ENCODE data around the gene PRPF38B. TPM values are rescaled to one million over a fixed set of nuclear protein-coding genes. Genes with fewer than 3 reads are reported as not detected.

The PRPF38B gene
- total RNA-seq, 2 donors from 2014 or later: 10.7 to 11.1 TPM

DNA sequence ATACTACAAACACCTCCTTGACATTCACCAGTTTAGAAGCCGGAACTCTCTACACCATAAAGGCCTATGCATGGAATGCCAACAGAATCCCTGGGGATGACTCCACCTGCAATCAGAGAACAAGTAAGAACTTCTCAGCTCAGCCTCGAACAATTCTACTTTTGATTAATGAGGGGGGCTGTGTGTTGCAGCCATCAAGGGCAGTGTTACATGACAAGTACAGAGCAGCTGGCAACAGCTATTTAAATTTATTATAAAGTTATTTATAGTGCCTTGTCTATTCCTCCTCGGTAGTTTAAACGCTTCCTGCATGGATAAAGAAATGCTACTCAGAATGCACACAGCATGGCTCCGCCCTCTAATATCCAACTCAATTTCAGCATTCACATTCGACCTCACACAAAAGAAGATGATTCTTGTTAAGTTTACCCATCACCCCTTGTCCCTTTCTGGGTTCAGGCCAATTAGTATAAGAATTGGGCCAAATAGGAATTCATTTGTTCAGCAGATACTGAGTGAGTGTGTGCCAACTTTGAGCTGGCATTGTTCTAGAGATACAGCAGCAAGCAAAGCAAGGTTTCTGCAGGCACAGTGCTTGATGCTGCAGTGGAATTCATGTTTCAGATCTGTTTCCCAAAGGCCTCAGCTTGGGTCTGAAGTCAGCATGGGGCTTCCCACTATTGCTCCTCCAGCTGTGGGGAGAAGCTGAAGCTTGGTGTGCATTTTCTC lies 27.0 kb downstream of the PRPF38B start:
- Histone ChIP-seq H3K4me3 (no peak overlapping the region), H3K36me3 (no peaks in the 10 kb centered on the region), H3K9me3 (no peaks in the 10 kb centered on the region), H3K27ac (peak overlapping the region in 1 of 2 donors; percentile 74), H3K27me3 (no peaks in the 10 kb centered on the region), H3K4me1 (peaks cover 0 to 33% of the 10 kb centered on the region in 2 donors)
- no peak for DNase-seq (ENCODE audit: low spot score)
- TF ChIP-seq, protein P1, sequence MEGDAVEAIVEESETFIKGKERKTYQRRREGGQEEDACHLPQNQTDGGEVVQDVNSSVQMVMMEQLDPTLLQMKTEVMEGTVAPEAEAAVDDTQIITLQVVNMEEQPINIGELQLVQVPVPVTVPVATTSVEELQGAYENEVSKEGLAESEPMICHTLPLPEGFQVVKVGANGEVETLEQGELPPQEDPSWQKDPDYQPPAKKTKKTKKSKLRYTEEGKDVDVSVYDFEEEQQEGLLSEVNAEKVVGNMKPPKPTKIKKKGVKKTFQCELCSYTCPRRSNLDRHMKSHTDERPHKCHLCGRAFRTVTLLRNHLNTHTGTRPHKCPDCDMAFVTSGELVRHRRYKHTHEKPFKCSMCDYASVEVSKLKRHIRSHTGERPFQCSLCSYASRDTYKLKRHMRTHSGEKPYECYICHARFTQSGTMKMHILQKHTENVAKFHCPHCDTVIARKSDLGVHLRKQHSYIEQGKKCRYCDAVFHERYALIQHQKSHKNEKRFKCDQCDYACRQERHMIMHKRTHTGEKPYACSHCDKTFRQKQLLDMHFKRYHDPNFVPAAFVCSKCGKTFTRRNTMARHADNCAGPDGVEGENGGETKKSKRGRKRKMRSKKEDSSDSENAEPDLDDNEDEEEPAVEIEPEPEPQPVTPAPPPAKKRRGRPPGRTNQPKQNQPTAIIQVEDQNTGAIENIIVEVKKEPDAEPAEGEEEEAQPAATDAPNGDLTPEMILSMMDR (IDR thresholded peaks at IDR 0.05): no peak

DNA sequence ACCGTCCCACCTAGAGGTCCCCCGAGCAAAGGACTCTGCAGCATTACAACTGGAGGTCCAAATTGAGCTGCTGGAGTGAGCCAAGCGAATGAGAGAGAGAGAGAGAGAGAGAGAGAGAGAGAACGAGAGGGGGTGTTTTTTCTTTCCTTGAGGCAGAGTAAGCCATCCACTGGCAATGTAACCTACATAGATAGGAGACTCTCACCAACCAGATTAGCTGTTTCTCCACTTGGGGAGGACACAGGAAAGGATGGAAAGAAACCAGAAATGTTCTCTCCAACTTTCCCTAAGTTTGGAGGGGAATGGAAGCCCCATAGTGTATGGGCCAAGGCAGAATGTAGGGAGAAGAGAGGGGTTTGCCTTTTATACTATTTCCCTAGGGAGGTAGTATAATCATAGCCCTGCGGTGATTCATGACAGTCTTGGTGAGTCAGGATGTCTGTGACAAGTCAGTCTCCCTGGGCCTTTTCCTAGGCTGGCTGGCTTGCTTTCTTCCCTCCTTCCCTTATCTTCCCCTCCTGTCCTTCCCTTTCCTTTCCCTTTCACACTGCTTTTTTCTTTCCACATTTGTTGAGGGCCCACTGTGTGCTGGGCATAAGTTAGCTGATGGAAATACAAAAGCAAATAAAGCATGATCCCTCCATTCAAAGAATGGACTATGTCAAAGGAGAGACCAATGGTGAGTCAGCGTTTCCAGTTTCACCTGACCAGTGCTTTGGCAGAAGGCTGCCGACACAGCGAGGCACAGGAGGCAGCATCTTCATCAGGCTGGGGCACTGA lies 27.7 kb downstream of the PRPF38B start:
- H3K36me3 ChIP-seq: no peaks in the 10 kb centered on the region
- no peaks in the 10 kb centered on the region for H3K27me3 ChIP-seq
- peak; percentile 66 for DNase-seq (ENCODE audit: low spot score)
- no peaks in the 10 kb centered on the region for H3K9me3 ChIP-seq
- peaks cover 0 to 33% of the 10 kb centered on the region in 2 donors for H3K4me1 ChIP-seq
- H3K27ac ChIP-seq: peak overlapping the region in 1 of 2 donors; percentile 74
- no peak overlapping the region for H3K4me3 ChIP-seq
- TF ChIP-seq, protein P1 (IDR thresholded peaks at IDR 0.05): no peak

DNA sequence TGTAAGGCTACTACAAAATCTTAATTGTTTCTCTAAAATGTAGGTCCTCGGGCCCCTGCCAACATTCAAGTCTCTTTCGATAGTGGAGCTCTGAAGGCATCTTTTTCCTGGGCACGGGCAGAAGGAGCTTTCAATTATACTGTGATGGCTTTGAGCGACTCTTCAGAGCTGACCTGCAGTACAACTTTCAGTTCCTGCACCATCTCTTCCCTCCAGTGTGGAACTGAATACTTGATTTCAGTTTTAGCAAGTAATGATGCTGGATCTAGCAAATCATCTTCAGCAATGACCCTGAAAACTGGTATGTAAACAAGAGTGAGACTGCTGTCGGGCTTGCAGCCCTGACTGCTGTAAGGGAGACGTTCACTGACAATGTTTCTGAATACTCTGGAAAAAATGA lies 30.2 kb downstream of the PRPF38B start:
- peak overlapping the region; percentile 13 to 21 for H3K27ac ChIP-seq
- TF ChIP-seq, protein P1 (IDR thresholded peaks at IDR 0.05): no peak
- H3K4me1 ChIP-seq: peaks cover 0 to 20% of the 10 kb centered on the region in 2 donors
- no peaks in the 10 kb centered on the region for H3K27me3 ChIP-seq
- DNase-seq (ENCODE audit: low spot score): no peak
- H3K9me3 ChIP-seq: no peaks in the 10 kb centered on the region
- H3K36me3 ChIP-seq: no peaks in the 10 kb centered on the region
- no peak overlapping the region for H3K4me3 ChIP-seq

DNA sequence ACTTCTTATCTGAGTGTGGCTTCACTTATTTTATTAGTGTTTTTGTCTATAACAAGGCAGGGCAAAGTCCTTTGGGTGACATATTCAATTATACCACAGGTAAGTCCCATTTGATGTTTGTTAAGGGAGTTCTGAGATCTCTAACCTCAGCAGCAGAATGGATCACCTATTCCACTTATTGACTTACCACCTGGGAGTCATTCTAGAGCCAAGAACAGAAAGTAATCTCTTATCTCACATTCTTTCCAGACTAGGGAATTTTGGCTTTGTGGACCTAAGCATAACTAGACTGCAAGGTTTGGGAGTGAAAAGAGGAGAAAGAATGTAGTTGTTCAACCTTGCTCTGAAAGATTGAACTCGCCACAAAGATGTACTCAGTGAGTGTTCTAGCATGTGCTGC lies 33.8 kb downstream of the PRPF38B start:
- Histone ChIP-seq H3K9me3 (no peaks in the 10 kb centered on the region), H3K4me3 (no peak overlapping the region), H3K27me3 (no peaks in the 10 kb centered on the region), H3K27ac (no peak overlapping the region), H3K4me1 (peaks cover 0 to 1% of the 10 kb centered on the region in 2 donors), H3K36me3 (no peaks in the 10 kb centered on the region)
- TF ChIP-seq, protein P1 (IDR thresholded peaks at IDR 0.05): no peak
- no peak for DNase-seq (ENCODE audit: low spot score)

DNA sequence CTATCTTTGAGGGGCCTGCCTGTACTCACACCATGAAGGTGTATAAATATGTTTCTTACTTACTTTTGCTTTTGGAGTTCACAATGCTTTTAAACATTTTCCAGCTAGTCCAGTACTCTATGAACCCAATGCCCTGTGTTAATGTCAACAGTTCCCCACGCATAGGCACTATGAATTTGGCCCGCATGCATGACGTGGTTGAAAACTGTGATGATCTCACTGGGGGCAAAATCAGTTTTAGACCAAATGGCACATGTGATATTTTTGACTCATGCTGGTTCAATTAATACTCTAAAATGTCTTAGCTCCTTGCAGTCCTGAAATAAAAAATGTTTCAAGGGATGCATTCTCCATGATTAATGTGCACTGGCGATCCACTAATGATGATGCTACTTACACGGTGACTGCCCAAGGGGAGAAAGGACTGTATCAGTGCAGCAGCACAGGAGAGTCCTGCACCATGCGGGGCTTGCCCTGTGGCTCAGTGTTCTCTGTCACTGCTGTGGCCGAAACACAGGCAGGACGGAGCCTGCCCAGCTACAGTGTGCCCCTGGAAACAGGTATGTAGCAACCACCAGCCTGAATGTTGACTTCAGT lies 36.3 kb downstream of the PRPF38B start:
- Histone ChIP-seq H3K4me3 (no peak overlapping the region), H3K9me3 (no peaks in the 10 kb centered on the region), H3K36me3 (no peaks in the 10 kb centered on the region), H3K27me3 (no peaks in the 10 kb centered on the region), H3K27ac (no peak overlapping the region), H3K4me1 (no peaks in the 10 kb centered on the region)
- TF ChIP-seq, protein P1 (IDR thresholded peaks at IDR 0.05): no peak
- no peak for DNase-seq (ENCODE audit: low spot score)
